Suppressor macrophage (primary cell): ENCODE data around the gene GTF2A1.

Experiments
- DNase-seq, 4 experiments: peaks; one replicate each; pipeline ENCODE4 v3.0.0-alpha.2; 2020 to 2022

The GTF2A1 gene

DNA sequence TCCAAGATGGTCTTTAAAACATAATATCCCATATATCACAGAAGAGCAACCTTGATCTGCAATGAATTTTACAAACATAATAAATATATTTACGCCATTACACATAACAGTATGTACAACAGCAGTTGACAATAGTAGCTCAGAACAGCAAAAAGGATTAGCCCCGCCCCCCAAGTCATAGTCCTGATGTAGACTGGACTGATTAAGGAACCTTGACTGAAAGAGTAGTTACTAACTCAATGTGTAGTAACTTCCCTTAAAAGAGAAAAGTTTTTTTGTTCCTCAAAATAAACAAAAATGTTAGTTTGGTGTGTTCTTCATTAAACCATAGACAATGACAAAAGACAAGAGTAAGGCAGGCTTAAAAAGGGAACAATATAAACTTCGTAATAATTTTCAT is 44.5 kb downstream of the GTF2A1 start:
- DNase-seq, result peak; percentile 82 to 92 (median 85)

DNA sequence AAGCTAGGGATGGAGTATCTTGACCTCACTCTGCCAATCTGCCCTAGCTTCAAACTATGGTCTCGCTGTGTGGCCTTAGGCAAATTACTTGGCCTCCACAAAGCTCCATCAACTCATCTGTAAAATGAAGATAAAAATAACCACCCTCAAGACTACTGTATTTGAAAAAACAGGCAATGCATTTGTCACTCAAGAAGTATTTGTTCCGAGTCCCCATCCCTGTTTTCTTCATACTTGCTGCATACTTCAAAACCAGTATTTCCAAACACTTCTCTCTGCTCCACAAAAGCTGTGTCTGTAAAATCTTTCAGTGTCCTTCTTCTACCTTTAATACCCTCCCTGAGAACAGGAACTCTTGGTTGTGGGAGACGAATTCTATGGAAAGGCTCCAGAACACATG is 47.9 kb downstream of the GTF2A1 start:
- DNase-seq, result no peak

DNA sequence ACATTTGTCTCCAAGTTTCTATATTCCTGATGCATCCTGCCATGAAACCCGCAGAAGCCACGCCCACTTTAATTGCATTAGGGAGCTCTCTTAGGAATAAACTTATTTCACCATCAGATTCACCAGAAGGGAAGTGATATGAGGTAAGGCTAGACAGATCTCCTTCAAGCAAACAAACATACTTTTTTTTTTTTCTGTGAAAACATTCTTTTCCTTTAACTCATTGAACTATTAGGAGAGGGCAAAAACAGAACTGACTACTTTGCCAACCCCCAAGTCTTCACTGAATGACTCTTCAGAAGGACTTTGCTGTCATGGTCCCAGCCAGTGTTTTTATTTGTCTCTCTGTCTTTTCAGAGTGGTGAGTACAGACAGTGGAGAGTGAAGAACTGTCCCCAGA is 48.4 kb downstream of the GTF2A1 start:
- DNase-seq, result peak in 2 of 4 experiments; percentile 7 to 13

DNA sequence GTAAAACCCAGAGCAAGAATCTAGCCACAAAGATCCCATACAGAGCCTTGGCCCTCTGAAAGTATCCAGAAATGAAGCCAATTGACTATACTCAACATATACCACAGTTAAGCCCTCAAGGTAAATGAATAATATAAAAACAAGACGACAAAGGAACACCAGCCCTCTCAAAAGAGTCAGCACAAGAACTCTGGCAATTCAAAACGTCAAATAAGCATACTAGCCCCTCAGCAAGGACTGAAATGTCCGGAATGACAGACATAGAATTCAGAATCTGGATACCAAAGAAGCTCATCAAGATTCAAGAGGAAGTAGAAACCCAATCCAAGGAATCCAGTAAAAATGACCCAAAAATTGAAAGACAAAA is 49.9 kb downstream of the GTF2A1 start:
- no peak for DNase-seq

DNA sequence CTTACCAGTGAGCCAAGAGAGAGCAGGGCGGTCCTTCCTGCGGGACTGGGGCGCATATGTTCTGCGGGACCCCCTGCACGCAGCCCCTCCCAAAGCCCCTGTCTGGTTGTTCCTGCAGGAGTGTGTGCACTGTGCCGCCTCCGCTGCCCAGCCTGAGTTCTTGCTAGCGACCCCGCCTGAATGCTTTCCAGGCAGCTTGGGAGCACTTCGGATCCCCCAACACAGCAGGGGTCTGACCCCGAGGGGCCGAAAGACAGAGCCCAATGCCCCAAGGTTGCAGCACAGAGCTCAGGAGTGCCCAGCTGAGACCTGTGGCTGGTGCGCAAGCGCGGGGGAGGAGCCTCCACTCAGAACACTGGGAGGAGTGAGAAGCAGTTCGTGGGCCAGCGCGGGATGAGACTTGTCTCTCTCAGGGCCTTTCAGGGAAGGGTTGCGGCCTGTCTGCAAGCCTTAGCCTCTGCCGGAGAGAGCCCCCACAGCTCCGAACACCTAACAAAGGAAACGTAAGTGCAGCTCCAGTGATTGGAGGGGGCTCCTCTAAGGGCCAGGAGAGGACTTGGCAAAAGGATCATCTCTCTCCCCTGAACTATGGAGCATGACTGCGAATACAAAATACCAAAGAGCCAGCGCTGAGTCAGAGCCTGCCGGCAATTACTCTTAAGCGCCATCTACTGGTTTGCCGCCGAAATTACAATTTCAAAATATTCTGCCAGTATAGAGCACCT is 50.5 kb downstream of the GTF2A1 start:
- DNase-seq, result peak; percentile 87 to 95 (median 93)

DNA sequence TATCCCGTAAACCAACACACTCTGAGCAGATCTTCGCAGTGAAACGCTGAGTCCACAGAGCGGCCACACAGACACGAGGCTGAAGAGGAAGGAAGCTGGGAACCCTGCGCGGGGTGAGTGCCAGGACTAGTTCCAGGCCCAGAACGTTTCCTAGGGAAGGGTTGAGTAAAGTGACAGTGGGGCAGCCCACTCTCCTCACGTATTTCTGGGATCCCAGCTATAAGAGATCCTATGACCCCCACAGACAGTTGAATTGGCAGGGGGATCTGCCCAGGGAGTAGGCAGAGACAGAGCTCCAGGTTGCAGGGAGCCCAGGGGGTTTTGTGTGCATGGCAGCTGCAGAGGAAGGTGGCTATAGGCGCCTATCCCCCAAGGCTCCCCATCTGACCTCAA is 51.1 kb downstream of the GTF2A1 start:
- DNase-seq, result peak; percentile 82 to 91 (median 89)

DNA sequence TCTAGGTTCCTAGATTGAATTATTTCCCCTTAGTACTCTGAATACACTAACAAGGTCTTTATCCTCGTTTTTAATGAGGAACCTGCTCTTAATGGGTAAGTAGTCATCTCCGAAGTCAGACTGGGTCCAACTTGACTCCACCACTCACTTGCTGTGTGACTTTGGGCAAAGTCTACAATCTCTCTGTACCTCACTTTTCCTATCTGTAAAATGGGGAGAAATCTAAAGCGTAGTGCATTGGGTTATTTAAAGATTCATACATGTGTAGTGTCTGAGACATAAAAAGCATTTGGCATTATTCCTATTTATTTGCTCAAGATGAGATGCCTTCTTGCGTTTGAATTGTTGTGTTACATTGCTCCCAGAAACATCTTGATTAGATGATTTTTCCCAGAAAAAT is 51.5 kb downstream of the GTF2A1 start:
- no peak for DNase-seq

DNA sequence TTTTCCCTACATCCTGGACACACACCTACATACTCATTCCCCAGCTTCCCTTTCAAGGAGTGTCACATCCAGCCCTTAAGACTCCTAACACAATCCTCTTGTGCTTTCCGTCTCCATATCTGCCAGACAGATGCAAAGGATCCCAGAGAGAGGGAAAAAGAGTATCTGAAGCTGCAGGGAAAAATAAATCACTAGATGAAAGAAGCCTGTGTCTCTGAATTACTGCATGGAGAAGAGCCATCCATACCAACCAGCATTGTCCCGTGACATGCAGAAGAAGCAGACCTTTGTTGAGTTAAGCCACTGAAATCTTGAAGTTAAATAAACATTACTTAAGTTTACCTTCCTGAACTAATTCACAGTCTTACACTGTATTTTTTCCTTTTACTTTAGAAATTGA is 54.6 kb downstream of the GTF2A1 start:
- DNase-seq, result no peak

DNA sequence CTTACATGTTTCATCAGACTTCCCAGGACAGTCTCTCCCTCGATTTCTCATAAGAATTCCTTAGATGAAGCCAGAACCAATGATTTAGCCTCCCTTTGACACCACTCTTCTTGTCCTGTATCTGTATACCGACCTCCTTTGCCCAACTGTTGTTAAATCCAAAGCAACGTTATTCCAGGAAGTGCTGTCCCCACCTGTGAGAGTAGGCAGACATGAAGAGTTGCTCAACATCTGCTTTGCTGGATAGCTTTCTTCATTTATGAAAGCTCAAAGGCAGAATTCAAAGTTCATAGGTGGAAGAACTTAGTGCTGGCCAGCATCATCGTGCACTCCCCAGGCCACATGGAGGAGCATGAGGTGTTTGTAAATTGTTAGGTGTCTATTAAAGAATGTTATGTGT is 55.6 kb downstream of the GTF2A1 start:
- DNase-seq, result peak in 2 of 4 experiments; percentile 17 to 34

DNA sequence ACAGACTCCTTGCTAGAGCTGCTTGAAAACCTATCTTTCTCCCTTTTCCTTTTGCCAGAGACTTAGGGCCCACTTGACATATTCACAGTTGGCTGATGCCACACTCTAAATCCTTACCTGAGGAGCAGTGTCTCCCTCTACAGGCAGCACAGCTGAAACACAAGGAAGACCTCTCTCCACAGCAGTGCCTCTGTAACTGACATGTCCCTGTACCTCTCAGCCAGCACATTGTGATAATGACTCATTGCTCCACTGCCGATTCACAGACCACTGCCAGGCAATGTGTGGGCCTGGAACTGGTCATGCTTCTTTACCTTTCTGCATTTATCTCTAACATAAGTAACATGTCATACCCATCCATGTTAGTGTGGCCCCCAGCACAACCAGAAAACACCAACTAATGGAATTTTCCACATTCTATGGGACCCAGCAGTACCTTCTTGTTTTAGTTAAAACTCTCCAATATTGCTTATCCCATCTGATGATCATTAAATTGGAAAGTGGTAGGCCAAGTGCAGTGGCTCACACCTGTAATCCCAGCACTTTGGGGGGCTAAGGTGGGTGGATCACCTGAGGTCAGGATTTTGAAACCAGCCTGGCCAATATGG is 56.5 kb downstream of the GTF2A1 start:
- DNase-seq, result peak; percentile 63 to 80 (median 74)

DNA sequence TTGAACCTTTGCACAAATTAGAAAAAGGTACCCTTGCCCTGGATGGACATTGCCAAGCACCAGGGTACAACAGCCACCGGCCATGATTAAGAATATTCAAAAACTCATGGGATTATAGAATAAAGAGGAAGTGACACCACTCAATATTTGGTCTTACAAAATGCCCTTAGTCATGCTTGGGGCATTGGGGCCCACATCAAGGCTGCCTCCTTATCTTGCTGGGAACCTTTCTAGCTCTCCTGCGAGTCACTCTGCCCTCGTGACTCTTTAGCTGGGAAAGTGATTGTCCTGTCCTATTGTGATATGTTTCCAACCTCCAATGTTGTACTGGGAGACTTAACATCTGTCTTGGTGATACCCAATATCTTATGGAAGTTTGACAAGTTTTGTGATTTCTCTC is 57.8 kb downstream of the GTF2A1 start:
- DNase-seq, result peak; percentile 62 to 83 (median 74)

DNA sequence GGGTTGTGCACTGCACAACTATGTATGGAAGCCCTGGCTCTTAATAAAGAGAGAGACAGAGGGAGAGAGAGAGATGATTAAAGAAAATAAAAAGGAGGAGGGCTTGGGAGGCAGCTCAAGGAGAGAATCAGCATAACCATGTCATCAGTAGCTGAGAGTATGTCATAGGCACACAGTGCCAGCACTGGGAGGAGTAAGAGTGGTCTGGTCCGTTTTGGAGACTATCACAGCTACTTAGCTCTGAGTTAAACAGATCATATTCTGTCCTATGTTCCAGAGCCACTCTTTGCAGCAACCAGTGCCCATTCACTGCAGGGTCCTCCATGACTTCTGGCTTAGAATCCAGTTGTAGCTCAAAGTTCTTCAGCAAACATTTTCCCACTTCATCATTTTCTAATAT is 59.0 kb downstream of the GTF2A1 start:
- DNase-seq, result no peak

DNA sequence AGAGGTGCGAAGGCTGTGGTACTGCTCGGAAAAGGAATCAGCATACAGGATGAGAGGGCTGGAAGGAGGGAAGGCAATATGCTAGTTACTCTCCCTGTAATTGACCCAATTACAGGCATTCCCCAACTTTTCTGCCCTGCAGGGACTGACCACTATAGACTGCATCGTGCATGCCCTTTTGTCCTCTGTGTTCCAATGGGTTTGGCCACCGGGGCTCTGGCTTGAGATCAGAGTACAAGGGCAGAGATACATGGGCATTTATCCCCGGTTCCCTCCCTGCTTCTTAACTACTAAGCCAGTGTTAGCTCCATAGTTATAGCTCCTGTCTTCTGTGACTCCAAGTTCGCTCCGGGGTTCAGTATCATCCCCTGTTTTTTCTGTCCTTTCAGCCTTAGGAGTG is 59.7 kb downstream of the GTF2A1 start:
- no peak for DNase-seq

DNA sequence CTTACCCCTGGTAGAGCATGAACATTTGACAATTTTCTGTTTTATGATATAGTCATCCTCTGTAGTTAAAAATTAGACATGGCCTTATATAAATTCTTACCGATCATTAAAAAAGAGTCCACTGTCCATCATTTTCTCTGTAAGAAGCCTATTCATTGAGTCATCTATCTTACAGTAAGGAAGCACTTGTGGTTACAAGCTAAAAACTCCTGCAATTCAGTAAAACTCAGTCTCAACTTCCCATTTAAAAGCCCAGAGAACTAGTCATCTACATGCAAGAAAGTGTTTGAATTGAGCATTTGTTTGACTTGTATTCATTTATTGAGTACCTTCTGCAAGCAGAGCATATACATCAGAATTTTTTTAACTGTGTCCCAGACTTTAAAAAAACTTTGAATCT is 63.3 kb downstream of the GTF2A1 start:
- peak; percentile 27 to 78 (median 56) for DNase-seq

DNA sequence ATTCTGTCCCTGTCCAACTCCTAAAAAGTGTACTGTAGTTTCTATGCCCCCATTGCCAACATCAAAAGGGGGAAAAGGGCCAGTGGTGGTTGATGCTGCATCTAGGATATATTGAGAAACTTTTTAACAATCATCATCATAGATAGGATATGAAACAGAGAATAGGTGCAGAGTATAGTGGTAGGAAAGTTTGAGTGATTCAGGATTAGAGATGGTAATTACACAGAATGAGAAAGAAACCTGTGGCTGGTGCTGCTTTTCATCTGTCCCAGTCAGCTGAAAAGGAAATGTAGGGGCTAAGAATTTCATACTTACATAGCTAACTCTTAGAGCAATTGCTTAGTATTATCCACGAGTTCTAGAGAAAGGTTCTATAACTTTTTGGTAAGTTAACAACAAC is 67.6 kb downstream of the GTF2A1 start:
- no peak for DNase-seq

DNA sequence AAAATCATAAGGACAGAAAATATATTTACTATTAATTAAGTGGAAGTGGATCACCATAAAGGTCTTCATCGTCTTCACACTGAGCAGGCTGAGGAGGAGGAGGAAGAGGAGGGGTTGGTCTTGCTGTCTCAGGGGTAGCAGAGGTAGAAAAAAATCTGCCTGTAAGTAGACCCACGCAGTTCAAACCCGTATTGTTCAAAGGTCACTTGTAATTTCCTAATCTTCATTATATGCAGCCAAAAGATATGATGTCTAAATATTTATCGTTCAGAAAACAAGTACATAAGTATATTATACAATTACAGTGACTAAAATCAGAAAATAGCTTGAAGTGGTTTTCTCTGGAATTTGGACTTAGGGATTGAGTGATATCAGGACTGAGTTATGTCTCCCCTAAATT is 72.1 kb downstream of the GTF2A1 start:
- no peak for DNase-seq

DNA sequence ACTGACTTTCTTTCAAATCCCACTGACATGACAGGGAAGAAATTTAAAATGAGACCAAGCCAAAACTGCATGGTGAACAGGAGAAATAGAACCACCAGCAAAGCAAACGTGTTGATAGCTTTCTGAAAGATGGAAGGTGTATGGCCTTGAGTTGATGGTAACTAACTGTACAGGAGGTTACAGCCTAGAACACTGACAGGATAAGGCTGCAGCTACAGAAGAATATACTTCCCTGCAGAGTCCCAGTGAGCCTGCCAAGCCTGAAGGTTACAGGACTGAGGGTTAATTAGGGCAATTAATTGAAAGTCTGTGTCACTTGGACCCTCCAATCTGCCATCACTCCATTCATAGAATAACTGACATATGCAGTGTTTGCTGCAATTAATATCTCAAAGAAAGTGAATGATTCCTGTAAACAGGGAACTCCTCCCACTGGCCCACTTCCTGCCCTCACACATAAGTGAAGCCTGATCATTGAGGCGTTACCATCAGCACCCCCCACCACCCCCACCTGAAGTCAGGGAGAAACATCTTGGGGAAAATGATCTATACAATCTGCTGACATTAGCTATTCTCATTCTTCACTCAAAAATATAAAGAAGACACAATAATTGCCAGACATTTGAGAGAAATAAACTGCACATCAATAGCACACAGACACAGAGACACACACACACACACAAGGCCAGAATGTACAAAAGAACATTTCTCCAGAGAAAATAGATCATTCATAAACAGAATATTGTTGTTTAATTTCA is 73.4 kb downstream of the GTF2A1 start:
- DNase-seq, result no peak

DNA sequence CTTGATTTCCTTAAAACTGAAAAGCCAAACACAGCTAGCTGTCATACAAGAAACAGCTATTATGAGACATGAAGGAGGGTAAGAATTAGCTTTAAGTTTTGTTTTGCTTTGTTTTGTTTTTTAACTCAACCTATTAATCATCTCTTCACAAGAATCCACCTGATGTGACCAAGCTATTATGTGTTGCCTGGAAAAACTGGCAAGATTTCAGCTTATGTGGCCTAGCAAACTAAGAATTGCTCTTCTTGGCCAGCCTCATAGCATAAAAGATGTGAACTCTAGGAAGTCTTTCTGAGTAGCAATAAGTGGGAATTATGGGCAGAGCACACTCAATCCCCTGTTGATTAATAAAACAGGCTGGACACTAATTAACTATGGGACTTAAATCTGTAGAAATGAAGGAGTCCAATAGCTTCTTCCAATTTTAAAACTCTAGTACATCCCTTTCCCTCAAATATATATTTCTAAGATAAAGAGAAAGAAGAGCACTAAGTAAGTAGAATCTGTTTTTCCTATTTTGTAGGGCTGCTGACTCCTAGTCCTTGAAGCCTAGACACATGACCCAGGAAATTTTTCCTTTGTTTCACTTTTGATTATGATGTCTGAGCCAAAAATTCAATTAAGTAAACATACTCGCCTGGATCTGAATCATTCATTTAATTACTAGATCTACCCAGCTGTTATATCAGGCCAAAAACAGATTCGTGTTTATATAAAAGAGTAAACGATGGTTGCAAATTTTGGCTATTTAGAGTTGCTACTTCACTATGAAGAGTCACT is 75.7 kb downstream of the GTF2A1 start:
- DNase-seq, result no peak

DNA sequence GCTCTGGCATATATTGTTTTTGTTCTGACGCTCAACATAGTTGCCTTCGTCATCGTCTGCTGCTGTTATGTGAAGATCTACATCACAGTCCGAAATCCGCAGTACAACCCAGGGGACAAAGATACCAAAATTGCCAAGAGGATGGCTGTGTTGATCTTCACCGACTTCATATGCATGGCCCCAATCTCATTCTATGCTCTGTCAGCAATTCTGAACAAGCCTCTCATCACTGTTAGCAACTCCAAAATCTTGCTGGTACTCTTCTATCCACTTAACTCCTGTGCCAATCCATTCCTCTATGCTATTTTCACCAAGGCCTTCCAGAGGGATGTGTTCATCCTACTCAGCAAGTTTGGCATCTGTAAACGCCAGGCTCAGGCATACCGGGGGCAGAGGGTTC is 77.0 kb downstream of the GTF2A1 start:
- DNase-seq, result no peak

DNA sequence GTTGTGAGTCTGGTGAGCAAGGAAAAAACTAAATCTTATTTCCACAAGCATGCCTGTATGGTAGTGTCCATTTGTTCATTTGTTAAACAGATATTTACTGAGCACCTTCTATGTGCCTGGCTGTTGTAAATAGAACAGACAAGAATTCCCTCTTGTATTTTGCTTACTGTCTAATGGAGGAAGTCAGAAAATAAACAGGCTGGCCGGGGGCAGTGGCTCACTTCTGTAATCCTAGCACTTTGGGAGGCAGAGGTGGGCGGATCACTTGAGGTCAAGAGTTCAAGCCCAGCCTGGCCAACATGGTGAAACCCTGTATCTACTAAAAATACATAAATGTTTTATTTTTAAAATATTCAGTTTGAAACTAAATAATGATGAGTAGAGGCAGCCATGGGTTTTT is 79.3 kb downstream of the GTF2A1 start:
- DNase-seq, result peak; percentile 40 to 64 (median 54)

DNA sequence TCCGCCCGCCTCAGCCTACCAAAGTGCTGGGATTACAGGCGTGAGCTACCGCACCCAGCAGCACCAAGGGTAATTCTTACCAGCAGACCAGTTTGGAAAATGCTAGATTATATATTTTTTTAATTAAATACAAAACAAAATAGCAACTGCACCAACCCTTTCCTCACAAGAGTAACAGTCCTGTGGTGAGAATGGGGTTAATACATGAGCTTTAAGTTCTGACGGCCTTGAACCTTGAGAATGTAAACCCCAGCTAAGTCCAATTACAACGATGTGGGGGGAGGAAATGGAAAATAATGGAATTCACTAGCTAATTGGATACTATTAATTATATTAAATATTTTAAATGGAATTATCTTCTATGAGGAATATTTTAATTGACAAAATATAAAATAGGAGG is 82.3 kb downstream of the GTF2A1 start:
- DNase-seq, result no peak

DNA sequence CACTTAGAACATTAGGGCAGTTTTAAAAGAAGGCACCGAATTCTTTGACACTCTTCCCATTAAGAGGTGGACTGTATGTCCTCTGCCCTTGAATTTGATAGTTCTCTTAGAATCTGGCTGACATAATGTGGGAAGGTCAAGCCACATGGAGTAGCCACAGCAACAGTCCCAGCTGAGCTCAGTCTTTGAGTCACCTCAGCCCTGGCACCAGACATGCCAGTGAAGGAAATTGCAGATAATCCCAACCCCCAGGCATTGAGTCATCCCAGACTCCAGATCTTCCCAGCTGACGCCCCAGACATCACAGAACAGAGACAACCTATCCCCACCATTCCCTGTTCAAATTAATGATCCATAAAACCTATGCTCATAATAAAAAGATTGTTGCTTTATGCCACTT is 83.4 kb downstream of the GTF2A1 start:
- DNase-seq, result peak; percentile 35 to 61 (median 47)

DNA sequence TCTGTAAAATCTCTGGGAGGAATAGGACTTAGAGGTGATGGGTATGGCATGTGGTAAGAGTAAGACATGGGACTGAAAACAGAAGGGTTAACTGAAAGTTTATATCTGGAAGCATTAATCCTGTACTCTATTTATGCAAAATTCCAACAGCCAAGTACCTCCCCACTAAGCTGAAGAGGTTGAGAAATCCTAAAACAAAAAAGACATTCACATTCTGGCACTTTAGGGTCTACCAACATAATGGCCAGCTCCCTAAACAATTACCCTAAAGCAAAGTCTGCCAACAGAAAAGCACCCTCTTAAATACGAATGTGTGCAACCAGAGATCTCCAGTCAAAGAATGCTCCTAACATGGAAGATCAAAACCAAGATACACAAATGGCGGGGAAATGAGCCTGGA is 87.4 kb downstream of the GTF2A1 start:
- DNase-seq, result no peak
